ENCODE measurements around the gene ABLIM2.

ABLIM2 gene

DNA sequence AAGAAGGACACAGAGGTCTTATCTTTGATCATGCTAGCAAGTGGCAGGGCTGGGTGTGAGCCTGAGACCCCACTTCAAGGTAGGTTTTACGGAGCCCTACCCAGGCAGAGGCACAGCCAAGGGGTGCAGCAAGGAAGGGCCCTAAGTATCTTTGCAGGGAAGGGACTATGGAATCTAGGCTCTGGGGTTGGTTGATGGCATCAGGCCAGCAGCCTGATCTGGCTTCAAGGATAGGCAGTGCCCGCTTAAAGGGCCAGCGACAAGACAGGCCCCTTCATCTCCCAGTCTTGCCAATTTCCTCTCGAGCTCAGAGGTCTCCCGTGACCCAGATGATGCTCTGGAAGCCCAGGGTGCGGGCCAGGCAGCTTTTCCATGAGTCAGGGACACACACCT lies 5.8 kb downstream of the ABLIM2 start:
- no peak for DNase-seq (ENCODE audit: low read depth)

DNA sequence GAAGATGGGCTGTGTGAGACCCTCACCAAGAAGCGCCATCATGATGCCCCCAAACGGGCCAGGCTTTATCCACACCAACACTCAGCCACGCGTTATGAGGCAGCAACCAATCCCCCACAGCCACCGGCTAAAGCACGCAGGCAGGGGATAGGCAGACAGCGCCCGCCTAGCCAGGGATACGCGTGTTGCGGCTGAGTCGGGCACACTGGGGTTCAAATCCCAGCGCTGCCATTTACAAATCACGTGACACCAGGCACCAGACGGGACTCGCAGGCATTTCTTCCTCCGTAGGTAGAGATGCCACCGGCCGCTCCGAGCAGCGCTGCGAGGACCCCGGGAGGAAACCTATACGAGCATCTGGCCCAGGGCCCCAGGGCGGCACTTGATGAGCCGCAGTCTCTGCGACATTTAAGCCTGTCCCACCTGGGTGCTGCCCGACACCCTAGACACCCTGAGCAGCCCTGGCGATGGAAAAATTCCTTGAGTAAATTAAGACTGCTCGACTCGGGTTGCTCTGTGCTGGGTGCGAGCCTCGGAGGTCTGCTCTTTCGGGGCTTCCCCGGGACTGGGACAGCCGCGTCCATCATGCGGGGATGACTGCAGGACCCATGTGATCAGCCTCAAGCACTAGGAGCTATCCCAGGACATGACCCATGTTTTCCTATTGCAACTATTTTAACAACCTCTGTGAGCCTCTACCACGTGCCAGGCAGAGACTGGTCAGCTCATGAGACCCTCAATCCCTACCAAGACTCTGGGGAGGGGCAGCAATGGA lies 6.3 kb downstream of the ABLIM2 start:
- Histone ChIP-seq H3K9ac (ENCODE audit: low read length) (no peak overlapping the region), H3K36me3 (ENCODE audit: control insufficient read depth, insufficient read depth, low read length, severe bottlenecking) (no peaks in the 10 kb centered on the region), H3K4me1 (ENCODE audit: control insufficient read depth, insufficient read depth, low read length) (peaks cover 8% of the 10 kb centered on the region), H3K9me3 (ENCODE audit: control insufficient read depth, low read length) (no peaks in the 10 kb centered on the region), H3K4me3 (ENCODE audit: low read length) (no peak overlapping the region), H3K27me3 (replicated peaks; ENCODE audit: control insufficient read depth, insufficient read depth, low read length) (peaks cover 53% of the 10 kb centered on the region)
- no peak for DNase-seq (ENCODE audit: low read depth)

More for the DNA sequence above, 5.8 kb downstream of the ABLIM2 start:
- Histone ChIP-seq H3K36me3 (ENCODE audit: control insufficient read depth, insufficient read depth, low read length, severe bottlenecking) (no peaks in the 10 kb centered on the region), H3K9me3 (ENCODE audit: control insufficient read depth, low read length) (no peaks in the 10 kb centered on the region), H3K4me1 (ENCODE audit: control insufficient read depth, insufficient read depth, low read length) (peaks cover 14% of the 10 kb centered on the region), H3K4me3 (ENCODE audit: low read length) (no peak overlapping the region), H3K27me3 (replicated peaks; ENCODE audit: control insufficient read depth, insufficient read depth, low read length) (peaks cover 48% of the 10 kb centered on the region), H3K9ac (ENCODE audit: low read length) (no peak overlapping the region)

- Histone ChIP-seq H3K4me3 (ENCODE audit: low read length) (no peak overlapping the region), H3K27me3 (replicated peaks; ENCODE audit: control insufficient read depth, insufficient read depth, low read length) (peaks cover 63% of the 10 kb centered on the region)
- DNase-seq (ENCODE audit: low read depth), result no peak
These were observed 7.4 kb downstream of the ABLIM2 start for GRCh38 chr4:8151165-8151650.

GRCh38 chr4:8150152-8151090 lies 8.2 kb downstream of the ABLIM2 start:
- no peak for DNase-seq (ENCODE audit: low read depth)
- peaks cover 8% of the 10 kb centered on the region for H3K4me1 ChIP-seq (ENCODE audit: control insufficient read depth, insufficient read depth, low read length)
- no peaks in the 10 kb centered on the region for H3K36me3 ChIP-seq (ENCODE audit: control insufficient read depth, insufficient read depth, low read length, severe bottlenecking)
- H3K4me3 ChIP-seq (ENCODE audit: low read length), result no peak overlapping the region
- H3K9me3 ChIP-seq (ENCODE audit: control insufficient read depth, low read length), result no peaks in the 10 kb centered on the region
- no peak overlapping the region for H3K9ac ChIP-seq (ENCODE audit: low read length)
- peaks cover 69% of the 10 kb centered on the region for H3K27me3 ChIP-seq (replicated peaks; ENCODE audit: control insufficient read depth, insufficient read depth, low read length)

More at GRCh38 chr4:8151165-8151650, 7.4 kb downstream of the ABLIM2 start:
- H3K9ac ChIP-seq (ENCODE audit: low read length), result no peak overlapping the region
- no peaks in the 10 kb centered on the region for H3K36me3 ChIP-seq (ENCODE audit: control insufficient read depth, insufficient read depth, low read length, severe bottlenecking)
- no peaks in the 10 kb centered on the region for H3K4me1 ChIP-seq (ENCODE audit: control insufficient read depth, insufficient read depth, low read length)
- H3K9me3 ChIP-seq (ENCODE audit: control insufficient read depth, low read length), result no peaks in the 10 kb centered on the region

DNA sequence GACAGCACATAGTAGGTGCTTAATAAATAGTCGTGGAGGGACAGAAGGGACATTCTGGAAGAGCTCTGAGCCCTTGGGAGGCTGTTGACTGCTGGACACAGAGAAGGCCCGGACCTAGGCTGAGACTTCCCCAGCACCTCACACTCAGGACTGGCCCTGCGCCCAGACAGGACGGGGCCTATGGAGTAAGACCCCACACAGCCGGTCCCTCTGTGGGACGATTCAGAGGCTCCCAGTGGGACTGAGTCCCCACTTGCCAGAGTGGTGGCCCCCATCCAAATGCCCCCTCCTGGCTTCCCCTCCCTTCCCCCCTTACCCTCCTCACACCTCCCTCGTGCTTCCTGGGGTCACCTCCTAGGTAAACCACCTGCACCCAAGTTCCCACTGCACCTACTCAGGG lies 8.9 kb downstream of the ABLIM2 start:
- Histone ChIP-seq H3K36me3 (ENCODE audit: control insufficient read depth, insufficient read depth, low read length, severe bottlenecking) (no peaks in the 10 kb centered on the region), H3K27me3 (replicated peaks; ENCODE audit: control insufficient read depth, insufficient read depth, low read length) (peaks cover 69% of the 10 kb centered on the region), H3K9me3 (ENCODE audit: control insufficient read depth, low read length) (no peaks in the 10 kb centered on the region), H3K4me3 (ENCODE audit: low read length) (no peak overlapping the region), H3K9ac (ENCODE audit: low read length) (no peak overlapping the region), H3K4me1 (ENCODE audit: control insufficient read depth, insufficient read depth, low read length) (peaks cover 15% of the 10 kb centered on the region)
- DNase-seq (ENCODE audit: low read depth), result no peak

DNA sequence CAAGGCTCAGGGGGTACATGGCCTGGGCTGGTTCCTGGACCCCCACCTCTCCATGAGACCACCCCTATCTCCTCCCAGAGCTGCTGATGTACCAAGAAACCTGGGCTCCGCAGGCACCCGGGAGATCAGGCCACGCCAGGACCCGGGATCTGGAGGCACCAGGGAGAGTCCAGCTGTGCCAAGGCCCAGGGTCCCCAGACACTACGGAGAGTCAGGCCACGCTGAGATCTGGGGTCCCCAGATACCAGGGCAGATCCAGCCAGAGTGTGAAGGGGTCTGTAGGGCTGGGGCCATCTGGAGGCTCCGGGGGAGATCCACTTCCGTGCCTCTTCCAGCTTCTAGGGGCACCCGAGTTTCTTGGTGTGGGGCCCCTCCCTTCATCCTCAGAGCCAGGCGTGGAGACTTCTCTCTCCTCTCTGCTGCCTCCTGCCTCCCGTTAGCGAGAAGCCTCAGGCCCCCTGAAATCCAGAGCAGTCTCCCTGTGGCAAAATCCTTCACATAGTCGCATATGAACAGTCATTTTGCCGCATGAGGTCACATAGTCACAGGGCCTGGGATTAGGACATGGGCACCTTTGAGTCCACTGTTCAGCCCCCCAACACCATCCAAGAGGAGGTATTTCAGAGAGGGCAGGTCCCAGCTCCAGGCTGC lies 9.7 kb downstream of the ABLIM2 start:
- Histone ChIP-seq H3K36me3 (ENCODE audit: control insufficient read depth, insufficient read depth, low read length, severe bottlenecking) (no peaks in the 10 kb centered on the region), H3K4me1 (ENCODE audit: control insufficient read depth, insufficient read depth, low read length) (peaks cover 23% of the 10 kb centered on the region), H3K4me3 (ENCODE audit: low read length) (no peak overlapping the region), H3K9ac (ENCODE audit: low read length) (no peak overlapping the region), H3K9me3 (ENCODE audit: control insufficient read depth, low read length) (no peaks in the 10 kb centered on the region), H3K27me3 (replicated peaks; ENCODE audit: control insufficient read depth, insufficient read depth, low read length) (peaks cover 72% of the 10 kb centered on the region)
- no peak for DNase-seq (ENCODE audit: low read depth)

DNA sequence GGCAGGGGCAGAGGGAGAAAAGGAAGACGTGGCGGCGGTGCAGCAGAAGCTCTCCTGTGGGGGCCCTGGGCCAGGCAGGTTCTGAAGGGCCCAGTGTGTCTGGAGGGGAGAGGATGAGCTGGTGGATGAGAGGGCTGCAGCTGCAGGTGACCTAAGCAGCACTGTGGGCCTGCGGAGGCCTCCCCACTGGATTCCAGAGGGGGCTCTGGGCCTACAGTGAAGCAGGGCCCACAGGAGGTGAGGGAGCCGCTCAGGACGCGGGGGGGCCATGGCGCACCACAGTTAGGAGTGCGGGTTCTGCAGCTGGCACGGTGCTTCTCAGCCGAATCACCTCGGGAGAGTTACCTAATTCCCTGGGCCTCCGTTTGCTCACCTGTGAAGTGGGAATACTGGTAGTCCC lies 10.5 kb downstream of the ABLIM2 start:
- Histone ChIP-seq H3K36me3 (ENCODE audit: control insufficient read depth, insufficient read depth, low read length, severe bottlenecking) (no peaks in the 10 kb centered on the region), H3K27me3 (replicated peaks; ENCODE audit: control insufficient read depth, insufficient read depth, low read length) (peaks cover 75% of the 10 kb centered on the region), H3K4me1 (ENCODE audit: control insufficient read depth, insufficient read depth, low read length) (peaks cover 25% of the 10 kb centered on the region), H3K4me3 (ENCODE audit: low read length) (no peak overlapping the region), H3K9ac (ENCODE audit: low read length) (no peak overlapping the region), H3K9me3 (ENCODE audit: control insufficient read depth, low read length) (no peaks in the 10 kb centered on the region)
- DNase-seq (ENCODE audit: low read depth), result no peak

- DNase-seq (ENCODE audit: low read depth), result no peak
- H3K27me3 ChIP-seq (replicated peaks; ENCODE audit: control insufficient read depth, insufficient read depth, low read length), result peaks cover 69% of the 10 kb centered on the region
- peaks cover 25% of the 10 kb centered on the region for H3K4me1 ChIP-seq (ENCODE audit: control insufficient read depth, insufficient read depth, low read length)
- no peaks in the 10 kb centered on the region for H3K9me3 ChIP-seq (ENCODE audit: control insufficient read depth, low read length)
- no peaks in the 10 kb centered on the region for H3K36me3 ChIP-seq (ENCODE audit: control insufficient read depth, insufficient read depth, low read length, severe bottlenecking)
- H3K4me3 ChIP-seq (ENCODE audit: low read length), result no peak overlapping the region
- no peak overlapping the region for H3K9ac ChIP-seq (ENCODE audit: low read length)
These were observed 11.2 kb downstream of the ABLIM2 start for GRCh38 chr4:8147231-8147970.

DNA sequence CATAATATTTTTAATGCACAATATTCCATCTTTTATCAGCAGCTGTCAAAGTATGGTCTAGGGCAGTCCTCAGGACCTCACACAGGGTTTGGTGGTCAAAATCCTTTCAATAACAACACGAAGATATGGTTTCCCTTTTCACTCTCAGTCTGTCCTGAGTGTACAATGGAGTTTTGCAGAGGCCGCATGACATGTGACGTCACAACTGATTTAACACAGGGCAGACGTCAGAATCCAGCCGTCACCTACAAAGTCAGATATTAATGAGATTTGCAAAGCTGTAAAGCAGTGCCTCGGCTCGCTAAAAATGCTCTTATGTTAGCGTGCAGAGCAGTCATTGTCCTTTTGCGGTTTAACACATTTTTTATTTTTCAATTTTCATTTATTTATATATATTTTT lies 12.5 kb downstream of the ABLIM2 start:
- H3K9me3 ChIP-seq (ENCODE audit: control insufficient read depth, low read length), result no peaks in the 10 kb centered on the region
- H3K4me1 ChIP-seq (ENCODE audit: control insufficient read depth, insufficient read depth, low read length), result peaks cover 25% of the 10 kb centered on the region
- H3K36me3 ChIP-seq (ENCODE audit: control insufficient read depth, insufficient read depth, low read length, severe bottlenecking), result no peaks in the 10 kb centered on the region
- DNase-seq (ENCODE audit: low read depth), result no peak
- no peak overlapping the region for H3K4me3 ChIP-seq (ENCODE audit: low read length)
- H3K9ac ChIP-seq (ENCODE audit: low read length), result no peak overlapping the region
- H3K27me3 ChIP-seq (replicated peaks; ENCODE audit: control insufficient read depth, insufficient read depth, low read length), result peaks cover 76% of the 10 kb centered on the region

- Histone ChIP-seq H3K27me3 (replicated peaks; ENCODE audit: control insufficient read depth, insufficient read depth, low read length) (peaks cover 67% of the 10 kb centered on the region), H3K9me3 (ENCODE audit: control insufficient read depth, low read length) (no peaks in the 10 kb centered on the region), H3K4me1 (ENCODE audit: control insufficient read depth, insufficient read depth, low read length) (peaks cover 25% of the 10 kb centered on the region), H3K36me3 (ENCODE audit: control insufficient read depth, insufficient read depth, low read length, severe bottlenecking) (no peaks in the 10 kb centered on the region), H3K9ac (ENCODE audit: low read length) (no peak overlapping the region), H3K4me3 (ENCODE audit: low read length) (no peak overlapping the region)
- no peak for DNase-seq (ENCODE audit: low read depth)
These were observed 14.3 kb downstream of the ABLIM2 start for GRCh38 chr4:8144359-8144758.

All from adipocyte (in vitro differentiated cells).